HepG2 (cell line): ENCODE results near the gene AIP. TPM values are rescaled to one million over a fixed set of nuclear protein-coding genes. Genes with fewer than 3 reads are reported as not detected.

ENCODE experiments used
- ADNP ChIP-seq: sonication (generic); formaldehyde crosslinking; IDR thresholded peaks from 2 replicates; pipeline ENCODE4 v1.4.0; 2020; ENCODE audit warnings: missing genetic modification reagents
- ATF7-NPFF ChIP-seq: sonication (generic); formaldehyde crosslinking; IDR thresholded peaks from 2 replicates; pipeline ENCODE4 v1.8.1; 2023; ENCODE audit warnings: mild to moderate bottlenecking, low read depth, missing genetic modification reagents, moderate library complexity
- EEA1 ChIP-seq: sonication (generic); formaldehyde crosslinking; IDR thresholded peaks from 2 replicates; pipeline ENCODE4 v1.5.1; 2020; ENCODE audit warnings: mild to moderate bottlenecking, missing genetic modification reagents, borderline replicate concordance
- FIP1L1 ChIP-seq: fragments of 200-400 bp; formaldehyde crosslinking; IDR thresholded peaks from 2 replicates; pipeline ENCODE4 v1.6.1; 2018; ENCODE audit warnings: low read depth, mild to moderate bottlenecking, low read length, moderate library complexity, borderline replicate concordance; ENCODE audit not compliant: insufficient read depth
- FOXC1 ChIP-seq: sonication (generic); formaldehyde crosslinking; IDR thresholded peaks from 2 replicates; pipeline ENCODE4 v1.8.0; 2022; ENCODE audit warnings: mild to moderate bottlenecking, missing genetic modification reagents, borderline replicate concordance
- GTF2F1 ChIP-seq: fragments of 150-350 bp; IDR thresholded peaks from 2 replicates; pipeline ENCODE4 v1.6.1; 2014; ENCODE audit warnings: low read length
- KDM2A ChIP-seq: sonication (generic); formaldehyde crosslinking; IDR thresholded peaks from 2 replicates; pipeline ENCODE4 v1.4.0; 2020; ENCODE audit warnings: low read depth, missing genetic modification reagents, borderline replicate concordance
- NR2F6 ChIP-seq, 2 experiments: IDR thresholded peaks; 2 replicates each; pipeline ENCODE4 v1.6.1; 2016; ENCODE audit warnings: antibody characterized with exemption in 1 of 2, mild to moderate bottlenecking in 1 of 2
- PAXIP1 ChIP-seq: sonication (generic); formaldehyde crosslinking; conservative IDR thresholded peaks from 2 replicates; pipeline ENCODE4 v1.4.0; 2020; ENCODE audit warnings: mild to moderate bottlenecking, missing genetic modification reagents, moderate library complexity
- POGZ ChIP-seq: sonication (generic); formaldehyde crosslinking; IDR thresholded peaks from 2 replicates; pipeline ENCODE4 v1.4.0; 2020; ENCODE audit warnings: mild to moderate bottlenecking, missing genetic modification reagents
- RBM39 ChIP-seq: fragments of 200-400 bp; formaldehyde crosslinking; IDR thresholded peaks from one replicate; pipeline ENCODE4 v1.6.1; 2018; ENCODE audit warnings: antibody characterized with exemption, mild to moderate bottlenecking, low read depth, low read length; ENCODE audit not compliant: poor library complexity, severe bottlenecking
- SMAD1 ChIP-seq: sonication (generic); formaldehyde crosslinking; IDR thresholded peaks from 2 replicates; pipeline ENCODE4 v1.4.0; 2020; ENCODE audit warnings: missing genetic modification reagents, low read depth, mild to moderate bottlenecking, borderline replicate concordance
- ZBTB7B ChIP-seq: sonication (generic); formaldehyde crosslinking; IDR thresholded peaks from 2 replicates; pipeline ENCODE4 v1.4.0; 2020; ENCODE audit warnings: missing genetic modification reagents
- ZFX ChIP-seq: sonication (generic); formaldehyde crosslinking; IDR thresholded peaks from 2 replicates; pipeline ENCODE4 v1.4.0; 2020; ENCODE audit warnings: mild to moderate bottlenecking, low read depth, missing genetic modification reagents, moderate library complexity
- ZNF20 ChIP-seq: sonication (generic); formaldehyde crosslinking; IDR thresholded peaks from 2 replicates; pipeline ENCODE4 v1.4.0; 2020; ENCODE audit warnings: mild to moderate bottlenecking, moderate library complexity, missing genetic modification reagents
- ZNF274 ChIP-seq: sonication (generic); formaldehyde crosslinking; IDR thresholded peaks from 2 replicates; pipeline ENCODE4 v1.5.1; 2020; ENCODE audit warnings: mild to moderate bottlenecking, missing genetic modification reagents
- ZNF292 ChIP-seq: sonication (generic); formaldehyde crosslinking; IDR thresholded peaks from 2 replicates; pipeline ENCODE4 v1.8.1; 2022; ENCODE audit warnings: mild to moderate bottlenecking, low read depth, missing genetic modification reagents, borderline replicate concordance
- ZNF430 ChIP-seq: sonication (generic); formaldehyde crosslinking; IDR thresholded peaks from 2 replicates; pipeline ENCODE4 v1.9.0; 2021; ENCODE audit warnings: mild to moderate bottlenecking, missing genetic modification reagents
- ZNF44 ChIP-seq: sonication (generic); formaldehyde crosslinking; IDR thresholded peaks from 2 replicates; pipeline ENCODE4 v1.5.1; 2020; ENCODE audit warnings: mild to moderate bottlenecking, missing genetic modification reagents
- polyA plus RNA-seq, 8 experiments: library from polyadenylated mRNA; depleted of rRNA in 3 of 8; stranded (reverse) in 7 of 8; unstranded in 1 of 8; fragments of >200 nt; fragmentation: Illumina TruSeq in 4 of 8; extraction: Trizol in 4 of 8; gene quantifications; 2 replicates each; pipeline versions ENCODE4 v1.2.1 to v1.2.3, GENCODE V29; 2011 to 2016; ENCODE audit warnings: low read depth in 4 of 8, missing spikeins in 1 of 8, mixed read lengths in 1 of 8; ENCODE audit not compliant: insufficient read depth in 1 of 8
- total RNA-seq, 5 experiments: library from RNA; depleted of rRNA; stranded (reverse); fragments of >200 nt; fragmentation: Illumina TruSeq; extraction: Trizol; gene quantifications; 2 replicates each; pipeline ENCODE4 v1.2.3, GENCODE V29; 2016; ENCODE audit warnings: low read depth in 1 of 5
- TF ChIP-seq, protein P1 (sequence below): sonication (generic); formaldehyde crosslinking; IDR thresholded peaks from 2 replicates; pipeline ENCODE4 v1.4.0; 2020; ENCODE audit warnings: mild to moderate bottlenecking, missing genetic modification reagents
- TF ChIP-seq, protein P2 (sequence below): sonication (generic); formaldehyde crosslinking; conservative IDR thresholded peaks from 2 replicates; pipeline ENCODE4 v1.8.0; 2022; ENCODE audit warnings: mild to moderate bottlenecking, moderate library complexity, missing genetic modification reagents

The AIP gene
- total and polyA plus RNA-seq, 2 of the 13 experiments (the other 11 are each of a cell fraction or from before 2014, with no cell fraction given), result 51.8 to 110 TPM

DNA sequence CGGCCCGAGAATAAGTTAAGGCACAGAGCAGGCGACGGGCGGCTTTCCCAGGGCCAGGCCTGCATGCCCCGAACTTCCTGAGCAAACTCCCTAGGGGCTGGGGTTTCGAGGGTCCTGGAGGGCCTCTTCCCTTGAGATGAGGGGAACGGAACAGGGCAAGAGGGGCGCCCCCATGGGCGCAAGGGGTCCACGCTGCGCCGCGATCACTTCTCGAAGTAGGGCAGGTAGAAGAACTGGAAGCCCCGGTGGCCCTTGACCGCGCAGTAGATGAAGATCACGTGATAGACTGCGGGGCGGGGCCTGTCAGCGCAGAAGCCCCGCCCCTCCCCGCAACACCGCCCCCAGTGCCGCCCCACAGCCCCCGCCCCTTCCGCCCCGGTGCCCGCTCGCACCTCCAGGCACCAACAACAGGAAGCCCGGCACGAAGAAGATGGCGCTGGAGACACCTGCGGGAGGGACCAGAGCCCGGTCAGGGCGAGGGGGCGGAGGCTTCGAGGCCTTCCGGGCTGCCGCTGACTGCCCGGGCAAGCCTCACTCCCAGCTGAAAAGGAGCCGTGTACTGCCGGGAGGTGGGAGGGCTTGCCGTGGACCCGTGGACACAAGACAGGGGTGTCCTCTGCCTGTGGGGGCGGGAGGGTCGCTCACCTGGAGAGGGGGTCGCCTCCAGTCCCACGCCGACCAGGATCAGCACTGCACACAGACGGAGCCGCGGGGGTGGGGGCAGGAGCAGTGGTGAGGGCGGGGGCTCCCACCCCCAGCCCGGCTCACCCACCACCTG, 18.2 kb upstream of the AIP start (continued):
- TF ChIP-seq PAXIP1 (CRISPR knock-in tag) (peak; percentile 22; the same call in 1 of the 2 replicates), EEA1 (peak; percentile 57; the same call in 1 of the 2 replicates), ZNF44 (CRISPR knock-in tag) (0 out of 2 replicates have a peak, but pooled peaks have one; percentile 66), POGZ (CRISPR knock-in tag) (no peak; the same call in 1 of the 2 replicates), FIP1L1 (no peak), ZNF274 (CRISPR knock-in tag) (peak; percentile 38; the same call in 1 of the 2 replicates), ADNP (CRISPR knock-in tag) (no peak), ZFX (peak; percentile 85), RBM39 (peak; percentile 79), SMAD1 (CRISPR knock-in tag) (0 out of 2 replicates have a peak, but pooled peaks have one; percentile 39), ATF7-NPFF (CRISPR knock-in tag) (0 out of 2 replicates have a peak, but pooled peaks have one; percentile 17), ZNF430 (0 out of 2 replicates have a peak, but pooled peaks have one; percentile 34), GTF2F1 (0 out of 2 replicates have a peak, but pooled peaks have one; percentile 54), ZNF292 (CRISPR knock-in tag) (no peak), FOXC1 (CRISPR knock-in tag) (peak; percentile 79; the same call in 1 of the 2 replicates), ZBTB7B (CRISPR knock-in tag) (peak; percentile 15; the same call in 1 of the 2 replicates), NR2F6 (IDR thresholded peaks at IDR 0.05) (no peak), NR2F6 (CRISPR knock-in tag; IDR thresholded peaks at IDR 0.05) (peak; percentile 5; the same call in 1 of the 2 replicates), KDM2A (CRISPR knock-in tag) (peak; percentile 60; the same call in 1 of the 2 replicates), ZNF20 (CRISPR knock-in tag) (no peak)
- TF ChIP-seq, protein P1, sequence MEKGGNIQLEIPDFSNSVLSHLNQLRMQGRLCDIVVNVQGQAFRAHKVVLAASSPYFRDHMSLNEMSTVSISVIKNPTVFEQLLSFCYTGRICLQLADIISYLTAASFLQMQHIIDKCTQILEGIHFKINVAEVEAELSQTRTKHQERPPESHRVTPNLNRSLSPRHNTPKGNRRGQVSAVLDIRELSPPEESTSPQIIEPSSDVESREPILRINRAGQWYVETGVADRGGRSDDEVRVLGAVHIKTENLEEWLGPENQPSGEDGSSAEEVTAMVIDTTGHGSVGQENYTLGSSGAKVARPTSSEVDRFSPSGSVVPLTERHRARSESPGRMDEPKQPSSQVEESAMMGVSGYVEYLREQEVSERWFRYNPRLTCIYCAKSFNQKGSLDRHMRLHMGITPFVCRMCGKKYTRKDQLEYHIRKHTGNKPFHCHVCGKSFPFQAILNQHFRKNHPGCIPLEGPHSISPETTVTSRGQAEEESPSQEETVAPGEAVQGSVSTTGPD, result no peak
- TF ChIP-seq, protein P2, sequence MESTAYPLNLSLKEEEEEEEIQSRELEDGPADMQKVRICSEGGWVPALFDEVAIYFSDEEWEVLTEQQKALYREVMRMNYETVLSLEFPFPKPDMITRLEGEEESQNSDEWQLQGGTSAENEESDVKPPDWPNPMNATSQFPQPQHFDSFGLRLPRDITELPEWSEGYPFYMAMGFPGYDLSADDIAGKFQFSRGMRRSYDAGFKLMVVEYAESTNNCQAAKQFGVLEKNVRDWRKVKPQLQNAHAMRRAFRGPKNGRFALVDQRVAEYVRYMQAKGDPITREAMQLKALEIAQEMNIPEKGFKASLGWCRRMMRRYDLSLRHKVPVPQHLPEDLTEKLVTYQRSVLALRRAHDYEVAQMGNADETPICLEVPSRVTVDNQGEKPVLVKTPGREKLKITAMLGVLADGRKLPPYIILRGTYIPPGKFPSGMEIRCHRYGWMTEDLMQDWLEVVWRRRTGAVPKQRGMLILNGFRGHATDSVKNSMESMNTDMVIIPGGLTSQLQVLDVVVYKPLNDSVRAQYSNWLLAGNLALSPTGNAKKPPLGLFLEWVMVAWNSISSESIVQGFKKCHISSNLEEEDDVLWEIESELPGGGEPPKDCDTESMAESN (CRISPR knock-in tag), result peak; percentile 46; the same call in 1 of the 2 replicates
